GM12892 (cell line): ENCODE results near the gene PDS5A.

Source experiments
- POLR2A ChIP-seq: IDR thresholded peaks from 2 replicates; pipeline ENCODE4 v1.6.1; 2011; ENCODE audit warnings: low read depth, low read length, control low read depth
- POLR2AphosphoS5 ChIP-seq: IDR thresholded peaks from 2 replicates; pipeline ENCODE4 v1.6.1; 2011; ENCODE audit warnings: low read depth, low read length, control low read depth
- TAF1 ChIP-seq: IDR thresholded peaks from 2 replicates; pipeline ENCODE4 v1.6.1; 2011; ENCODE audit warnings: low read depth, mild to moderate bottlenecking, control low read depth, low read length, borderline replicate concordance

DNA sequence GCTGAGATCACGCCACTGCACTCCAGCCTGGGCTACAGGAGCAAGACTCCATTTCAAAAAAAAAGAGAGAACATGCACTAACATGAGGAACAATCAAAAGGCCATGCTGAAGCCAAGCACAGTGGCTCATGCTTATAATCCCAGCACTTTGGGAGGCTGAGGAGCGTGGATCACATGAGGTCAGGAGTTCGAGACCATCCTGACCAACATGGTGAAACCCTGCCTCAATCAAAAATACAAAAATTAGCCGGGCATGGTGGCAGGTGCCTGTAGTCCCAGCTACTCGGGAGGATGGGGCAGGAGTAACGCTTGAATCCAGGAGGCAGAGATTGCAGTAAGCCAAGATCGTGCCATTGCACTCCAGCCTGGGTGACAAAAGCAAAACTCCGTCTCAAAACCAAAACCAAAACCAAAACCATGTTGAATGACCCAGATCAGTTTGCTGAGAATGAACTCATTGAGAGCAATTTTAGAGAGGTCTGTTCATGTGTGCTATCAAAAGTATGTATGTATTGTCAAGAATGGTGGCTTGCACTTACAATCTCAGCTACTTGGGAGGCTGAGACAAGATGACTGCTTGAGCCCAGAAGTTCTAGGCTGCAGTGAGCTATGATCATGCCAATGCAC is 44.8 kb downstream of the PDS5A start:
- TF ChIP-seq POLR2A = no peak
- TF ChIP-seq TAF1 = no peak
- no peak for TF ChIP-seq POLR2AphosphoS5
